Activated CD4-positive, alpha-beta T cell treated with anti-CD3 and anti-CD28 coated beads, Interleukin-2, amount 50 U/mL, for 16 hours (primary cell): ENCODE data around the gene CLCN4.

Source experiments
- DNase-seq: peaks from one replicate; pipeline ENCODE4 v3.0.0-alpha.2; 2020

Gene CLCN4

GRCh38 chrX:10198254-10198653, 41.5 kb downstream of the CLCN4 start:
- no peak for DNase-seq

GRCh38 chrX:10199212-10199611, 42.4 kb downstream of the CLCN4 start:
- no peak for DNase-seq

- no peak for DNase-seq
These were observed 46.8 kb downstream of the CLCN4 start for GRCh38 chrX:10203617-10204016.

GRCh38 chrX:10206317-10206716, 49.5 kb downstream of the CLCN4 start:
- DNase-seq = no peak

GRCh38 chrX:10208281-10208856, 51.6 kb downstream of the CLCN4 start:
- no peak for DNase-seq

- DNase-seq = no peak
These were observed 52.2 kb downstream of the CLCN4 start for GRCh38 chrX:10208953-10209352.

- DNase-seq = no peak
These were observed 55.6 kb downstream of the CLCN4 start for GRCh38 chrX:10212395-10212794.

GRCh38 chrX:10213716-10214115, 56.9 kb downstream of the CLCN4 start:
- DNase-seq = no peak

GRCh38 chrX:10216208-10216607, 59.4 kb downstream of the CLCN4 start:
- DNase-seq = no peak

- no peak for DNase-seq
These were observed 60.4 kb downstream of the CLCN4 start for GRCh38 chrX:10217198-10217597.

- DNase-seq = no peak
These were observed 64.9 kb downstream of the CLCN4 start for GRCh38 chrX:10221651-10222050.

GRCh38 chrX:10223276-10223675, 66.5 kb downstream of the CLCN4 start:
- no peak for DNase-seq

- no peak for DNase-seq
These were observed 67.0 kb downstream of the CLCN4 start for GRCh38 chrX:10223781-10224180.

- DNase-seq = no peak
These were observed 73.4 kb downstream of the CLCN4 start for GRCh38 chrX:10230222-10230621.

GRCh38 chrX:10231461-10231860, 74.7 kb downstream of the CLCN4 start:
- no peak for DNase-seq

- no peak for DNase-seq
These were observed 76.4 kb downstream of the CLCN4 start for GRCh38 chrX:10233173-10233572.

GRCh38 chrX:10233696-10234095, 76.9 kb downstream of the CLCN4 start:
- DNase-seq = no peak

GRCh38 chrX:10235851-10236250, 79.1 kb downstream of the CLCN4 start:
- DNase-seq = no peak

- DNase-seq = no peak
These were observed 80.5 kb downstream of the CLCN4 start for GRCh38 chrX:10237241-10237640.

GRCh38 chrX:10239611-10240064, 82.9 kb downstream of the CLCN4 start:
- no peak for DNase-seq

GRCh38 chrX:10240918-10241317, 84.1 kb downstream of the CLCN4 start:
- DNase-seq = no peak

- DNase-seq = no peak
These were observed 85.3 kb downstream of the CLCN4 start for GRCh38 chrX:10242026-10242425.

- DNase-seq = no peak
These were observed 86.3 kb downstream of the CLCN4 start for GRCh38 chrX:10243106-10243505.

GRCh38 chrX:10244915-10245622, 88.3 kb downstream of the CLCN4 start:
- no peak for DNase-seq

GRCh38 chrX:10245886-10246285, 89.1 kb downstream of the CLCN4 start:
- no peak for DNase-seq
